Psoas muscle (tissue), 8 donors: Measurements from ENCODE around the gene CACNG7. TPM values are rescaled to one million over a fixed set of nuclear protein-coding genes. Genes with fewer than 3 reads are reported as not detected.
A peak's percentile ranks its signal among the peaks of the same experiment; 100 is the strongest.

Experiments used
- ATAC-seq, 4 donors: fragments of 200-7000 bp; cut with Tn5 transposase; one replicate each; pipeline ENCODE4 v1.9.1; 2020; ENCODE audit warnings: moderate library complexity in 3 of 4, mild to moderate bottlenecking in 2 of 4
- DNase-seq, 2 donors: peaks; one replicate each; pipeline ENCODE4 v3.0.0-alpha.2; 2020
- H3K27ac ChIP-seq: fragments of 200-600 bp; one replicate; pipeline ENCODE4 v1.8.0; 2022
- H3K27me3 ChIP-seq, 3 donors: fragments of 200-600 bp in 1 of 3; one replicate each; pipeline versions ENCODE4 v1.6.1 to v1.8.0; 2013 to 2022; ENCODE audit warnings: low read length in 2 of 3, mild to moderate bottlenecking in 2 of 3, moderate library complexity in 1 of 3; ENCODE audit not compliant: insufficient read depth in 3 of 3
- H3K36me3 ChIP-seq, 2 donors: fragments of 200-600 bp in 1 of 2; one replicate each; pipeline versions ENCODE4 v1.6.1 to v1.8.0; 2013 to 2022; ENCODE audit warnings: low read depth in 1 of 2, mild to moderate bottlenecking in 1 of 2, moderate library complexity in 1 of 2; ENCODE audit not compliant: insufficient read depth in 1 of 2
- H3K4me1 ChIP-seq: fragments of 200-600 bp; one replicate; pipeline ENCODE4 v1.8.0; 2022
- H3K4me3 ChIP-seq: fragments of 200-600 bp; one replicate; pipeline ENCODE4 v1.8.0; 2022; ENCODE audit warnings: mild to moderate bottlenecking
- H3K9me3 ChIP-seq: fragments of 200-600 bp; one replicate; pipeline ENCODE4 v1.8.0; 2022
- CTCF ChIP-seq: fragments of 200-600 bp; IDR thresholded peaks from one replicate; pipeline ENCODE4 v1.8.0; 2022; ENCODE audit warnings: antibody characterized with exemption
- WGBS, 3 donors: extraction: QIAGEN DNeasy Blood & Tissue Kit; methylation state at CpG; one replicate each; pipeline versions ENCODE4 v1.1.6 to v1.1.7; 2013; 5-methylcytosine and 5-hydroxymethylcytosine counted together
- intact Hi-C, 2 donors: fragments of 100-400 bp; cut with DNase I; formaldehyde crosslinking; loops; one replicate each; pipeline versions ENCODE4 v1.11.0 to v1.14.2; 2022
- polyA plus RNA-seq, 3 donors: library from polyadenylated mRNA; stranded (reverse); fragments of 200-250 nt; gene quantifications; one replicate each; pipeline ENCODE4 v1.2.3, GENCODE V29; 2013
- total RNA-seq, 4 donors: library from RNA; stranded (reverse); fragmentation: NEBNext Ultra II Directional in 2 of 4; extraction: Animal tissue kit (Norgen Biotek cat#: 25700) in 2 of 4; gene quantifications; one replicate each; pipeline versions ENCODE4 v1.2.1 to v1.2.4, GENCODE V29; 2021 to 2023
- donor health status: healthy with polysubstance abuse.
- donor health status: DM: no; HTN: no; CAD: no; lungs with moderate emphysema.
- donor health status: Bipolar disorder and iron deficiency.
- donor health status: healthy.
- donor health status: DM: yes; HTN: yes; CAD: no.
- donor health status: DM: no; HTN: no; CAD: no.
- donor health status: DM: no; HTN: no; CAD: no.
- donor health status: DM: yes; HTN: yes; CAD: no.

CACNG7 gene
- total and polyA plus RNA-seq, 7 donors: 0.05 TPM; not detected in 6

GRCh38 chr19:53962887-53963431 is 53.9 kb downstream of the CACNG7 start, which contains the start of gene CACNG8:
TSS of gene CACNG8 (plus strand) at chr19:53962937.
- DNase-seq (no peak), ATAC-seq (no peak)
- WGBS, 3 donors: 1 to 2% (median 2%) methylated on average over 25 to 55 of the region's 55 CpGs
- H3K4me3 ChIP-seq: no peak within 1 kb of the TSS
- no peaks in the 10 kb centered on the region for H3K4me1 ChIP-seq
- no peak within 1 kb of the TSS for H3K27ac ChIP-seq
- H3K9me3 ChIP-seq: no peaks in the 10 kb centered on the region
- no peak for TF ChIP-seq CTCF
- H3K27me3 ChIP-seq: peaks cover 0 to 74% (median 29%) of the 10 kb centered on the region in 3 donors
- intact Hi-C loops: no loop called here
- H3K36me3 ChIP-seq: no peaks in the 10 kb centered on the region

GRCh38 chr19:53965091-53965490 is 56.0 kb downstream of the CACNG7 start:
- Histone ChIP-seq H3K4me3 (peak overlapping the region; percentile 32), H3K36me3 (no peaks in the 10 kb centered on the region), H3K9me3 (no peaks in the 10 kb centered on the region), H3K4me1 (no peaks in the 10 kb centered on the region), H3K27ac (no peak overlapping the region), H3K27me3 (peaks cover 0 to 57% (median 22%) of the 10 kb centered on the region in 3 donors)
- intact Hi-C loops: no loop called here
- no peak for TF ChIP-seq CTCF
- ATAC-seq (no peak), DNase-seq (no peak)
- 48 to 55% (median 54%) methylated on average over 11 of the region's 11 CpGs for WGBS, 3 donors

GRCh38 chr19:53966931-53967330 is 57.9 kb downstream of the CACNG7 start:
- no peak overlapping the region for H3K27ac ChIP-seq
- no peaks in the 10 kb centered on the region for H3K9me3 ChIP-seq
- intact Hi-C loops: no loop called here
- no peak overlapping the region for H3K4me3 ChIP-seq
- DNase-seq (no peak), ATAC-seq (no peak)
- peaks cover 0 to 40% (median 13%) of the 10 kb centered on the region in 3 donors for H3K27me3 ChIP-seq
- no peaks in the 10 kb centered on the region for H3K4me1 ChIP-seq
- 57 to 62% (median 61%) methylated on average over 7 of the region's 7 CpGs for WGBS, 3 donors
- H3K36me3 ChIP-seq: no peaks in the 10 kb centered on the region
- no peak for TF ChIP-seq CTCF

GRCh38 chr19:53969366-53969765 is 60.3 kb downstream of the CACNG7 start:
- ATAC-seq (no peak), DNase-seq (no peak)
- no peaks in the 10 kb centered on the region for H3K9me3 ChIP-seq
- no peak for TF ChIP-seq CTCF
- H3K4me1 ChIP-seq: no peaks in the 10 kb centered on the region
- no peak overlapping the region for H3K27ac ChIP-seq
- no peaks in the 10 kb centered on the region for H3K36me3 ChIP-seq
- H3K27me3 ChIP-seq: peaks cover 0 to 22% (median 0%) of the 10 kb centered on the region in 3 donors
- intact Hi-C loops: no loop called here
- no peak overlapping the region for H3K4me3 ChIP-seq
- 87 to 90% (median 87%) methylated on average over 6 of the region's 6 CpGs for WGBS, 3 donors

GRCh38 chr19:53971673-53972072 is 62.6 kb downstream of the CACNG7 start:
- no peaks in the 10 kb centered on the region for H3K9me3 ChIP-seq
- no peaks in the 10 kb centered on the region for H3K27me3 ChIP-seq
- WGBS, 3 donors: 60 to 65% (median 65%) methylated on average over 10 of the region's 10 CpGs
- no peak overlapping the region for H3K4me3 ChIP-seq
- intact Hi-C loops: loop anchor here in 1 of 2 donors (10.0 kb wide), 1 partner anchor 143 kb away; the partner anchor contains the start of genes PRPF31 and TFPT
- DNase-seq (no peak), ATAC-seq (no peak)
- H3K4me1 ChIP-seq: no peaks in the 10 kb centered on the region
- H3K36me3 ChIP-seq: no peaks in the 10 kb centered on the region
- H3K27ac ChIP-seq: no peak overlapping the region
- no peak for TF ChIP-seq CTCF
